Osteoblast (primary cell): ENCODE data around the gene DGKZ. TPM values are rescaled to one million over a fixed set of nuclear protein-coding genes. Genes with fewer than 3 reads are reported as not detected.

Experiments used
- DNase-seq: peaks from one replicate; pipeline ENCODE4 v3.0.0; 2011; ENCODE audit warnings: low spot score, mixed read lengths; ENCODE audit not compliant: insufficient read length; ENCODE audit errors: missing footprints
- H2AFZ ChIP-seq: 2 replicates; pipeline ENCODE4 v1.6.0; 2011; ENCODE audit warnings: mild to moderate bottlenecking, low read length
- H3K27ac ChIP-seq: 2 replicates; pipeline ENCODE4 v1.5.1; 2011; ENCODE audit warnings: mild to moderate bottlenecking, low read depth, low read length, moderate library complexity
- H3K27me3 ChIP-seq: 2 replicates; pipeline ENCODE4 v1.6.0; 2012; ENCODE audit warnings: mild to moderate bottlenecking, control low read depth, inconsistent platforms, low read length, moderate library complexity; ENCODE audit not compliant: insufficient read depth
- H3K36me3 ChIP-seq: 2 replicates; pipeline ENCODE4 v1.5.1; 2011; ENCODE audit warnings: mild to moderate bottlenecking, low read length, control low read depth, moderate library complexity; ENCODE audit not compliant: insufficient read depth
- H3K4me1 ChIP-seq: 2 replicates; pipeline ENCODE4 v1.5.1; 2011; ENCODE audit warnings: mild to moderate bottlenecking, low read length, control low read depth, moderate library complexity; ENCODE audit not compliant: insufficient read depth
- H3K4me2 ChIP-seq: 2 replicates; pipeline ENCODE4 v1.6.0; 2011; ENCODE audit warnings: mild to moderate bottlenecking, low read length; ENCODE audit not compliant: insufficient read depth
- H3K4me3 ChIP-seq: fragments of 200-600 bp; sonication (generic); 3 replicates; pipeline ENCODE4 v1.5.1; 2012; ENCODE audit warnings: mild to moderate bottlenecking, low read length, inconsistent platforms; ENCODE audit not compliant: insufficient read depth
- H3K79me2 ChIP-seq: 2 replicates; pipeline ENCODE4 v1.6.0; 2012; ENCODE audit warnings: mild to moderate bottlenecking, low read length, control low read depth, inconsistent platforms; ENCODE audit not compliant: insufficient read depth
- H3K9me3 ChIP-seq: 2 replicates; pipeline ENCODE4 v1.5.1; 2011; ENCODE audit warnings: low read depth, low read length, control low read depth
- H4K20me1 ChIP-seq: 2 replicates; pipeline ENCODE4 v1.6.0; 2012; ENCODE audit warnings: mild to moderate bottlenecking, low read length, control low read depth; ENCODE audit not compliant: insufficient read depth
- CTCF ChIP-seq: IDR thresholded peaks from 2 replicates; pipeline ENCODE4 v1.5.1; 2011; ENCODE audit warnings: mild to moderate bottlenecking, low read depth, low read length, moderate library complexity; ENCODE audit errors: extremely low read depth
- total RNA-seq: library from RNA; depleted of rRNA; stranded (reverse); fragments of >200 nt; gene quantifications from 2 replicates; pipeline ENCODE4 v1.2.3, GENCODE V29; 2012

Gene DGKZ
- total RNA-seq, 1 donor, result 52.5 TPM

- no peaks in the 10 kb centered on the region for H3K36me3 ChIP-seq
- peak; percentile 82 for TF ChIP-seq CTCF
- H4K20me1 ChIP-seq, result peaks cover 24% of the 10 kb centered on the region
- H3K9me3 ChIP-seq, result no peaks in the 10 kb centered on the region
- no peak overlapping the region for H3K4me2 ChIP-seq
- no peak overlapping the region for H3K27ac ChIP-seq
- H3K4me1 ChIP-seq, result peaks cover 22% of the 10 kb centered on the region
- H3K4me3 ChIP-seq, result no peak overlapping the region
- H3K27me3 ChIP-seq, result no peaks in the 10 kb centered on the region
- no peak overlapping the region for H2AFZ ChIP-seq
- DNase-seq, result no peak
- H3K79me2 ChIP-seq, result peaks cover 85% of the 10 kb centered on the region
Observed at GRCh38 chr11:46352063-46352841, 5.0 kb downstream of the DGKZ start.

- H3K4me2 ChIP-seq, result no peak overlapping the region
- H2AFZ ChIP-seq, result no peak overlapping the region
- H3K79me2 ChIP-seq, result peaks cover 81% of the 10 kb centered on the region
- H3K4me1 ChIP-seq, result peaks cover 16% of the 10 kb centered on the region
- H4K20me1 ChIP-seq, result peaks cover 18% of the 10 kb centered on the region
- no peak for TF ChIP-seq CTCF
- H3K4me3 ChIP-seq, result no peak overlapping the region
- no peaks in the 10 kb centered on the region for H3K36me3 ChIP-seq
- H3K9me3 ChIP-seq, result no peaks in the 10 kb centered on the region
- H3K27me3 ChIP-seq, result no peaks in the 10 kb centered on the region
- H3K27ac ChIP-seq, result peak overlapping the region; percentile 33
- DNase-seq, result no peak
Observed at GRCh38 chr11:46353698-46354097, 6.4 kb downstream of the DGKZ start.

GRCh38 chr11:46356924-46357482, 9.7 kb downstream of the DGKZ start:
- Histone ChIP-seq H3K27ac (no peak overlapping the region), H3K4me2 (no peak overlapping the region), H3K4me3 (no peak overlapping the region), H3K27me3 (no peaks in the 10 kb centered on the region), H3K4me1 (peaks cover 28% of the 10 kb centered on the region), H4K20me1 (peaks cover 4% of the 10 kb centered on the region), H3K36me3 (no peaks in the 10 kb centered on the region), H3K79me2 (peaks cover 61% of the 10 kb centered on the region), H3K9me3 (no peaks in the 10 kb centered on the region), H2AFZ (no peak overlapping the region)
- peak; percentile 92 for DNase-seq
- TF ChIP-seq CTCF, result no peak

- no peak overlapping the region for H2AFZ ChIP-seq
- peaks cover 4% of the 10 kb centered on the region for H4K20me1 ChIP-seq
- H3K27ac ChIP-seq, result no peak overlapping the region
- H3K4me2 ChIP-seq, result no peak overlapping the region
- no peaks in the 10 kb centered on the region for H3K27me3 ChIP-seq
- H3K79me2 ChIP-seq, result peaks cover 61% of the 10 kb centered on the region
- no peak for TF ChIP-seq CTCF
- DNase-seq, result no peak
- peaks cover 33% of the 10 kb centered on the region for H3K4me1 ChIP-seq
- no peaks in the 10 kb centered on the region for H3K9me3 ChIP-seq
- no peaks in the 10 kb centered on the region for H3K36me3 ChIP-seq
- H3K4me3 ChIP-seq, result no peak overlapping the region
Observed at GRCh38 chr11:46357483-46357936, 10.2 kb downstream of the DGKZ start.
